Esophagus muscularis mucosa (tissue), 4 donors: Measurements from ENCODE around the gene CS. TPM values are rescaled to one million over a fixed set of nuclear protein-coding genes. Genes with fewer than 3 reads are reported as not detected.

ENCODE experiments used
- DNase-seq: peaks from one replicate; pipeline ENCODE4 v3.0.0-alpha.2; 2017; ENCODE audit errors: extremely low spot score
- H3K27ac ChIP-seq, 4 donors: fragments of 200-600 bp; sonication (generic); replicated peaks in 1 of 4; 1 replicate in 3 of 4; 2 replicates in 1 of 4; pipeline ENCODE4 v1.5.1; 2016 to 2019; ENCODE audit warnings: mild to moderate bottlenecking in 1 of 4
- H3K27me3 ChIP-seq, 4 donors: fragments of 200-600 bp; sonication (generic); one replicate each; pipeline versions ENCODE4 v1.5.1 to v1.6.0; 2016 to 2019
- H3K36me3 ChIP-seq, 4 donors: fragments of 200-600 bp; sonication (generic); one replicate each; pipeline ENCODE4 v1.5.1; 2016 to 2019
- H3K4me1 ChIP-seq, 4 donors: fragments of 200-600 bp; sonication (generic); one replicate each; pipeline ENCODE4 v1.5.1; 2016 to 2019
- H3K4me3 ChIP-seq, 4 donors: fragments of 200-600 bp; sonication (generic); 1 replicate in 2 of 4; 2 replicates in 2 of 4; pipeline ENCODE4 v1.5.1; 2016 to 2019; ENCODE audit warnings: mild to moderate bottlenecking in 4 of 4, moderate library complexity in 1 of 4
- H3K9me3 ChIP-seq, 4 donors: fragments of 200-600 bp; sonication (generic); 1 replicate in 3 of 4; 2 replicates in 1 of 4; pipeline ENCODE4 v1.5.1; 2016 to 2019
- CTCF ChIP-seq, 3 experiments: fragments of 200-600 bp in 2 of 3; fragments of 450-650 bp in 1 of 3; sonication (generic) in 2 of 3; IDR thresholded peaks; one replicate each; pipeline ENCODE4 v1.5.1; 2017 to 2019; ENCODE audit warnings: antibody characterized with exemption in 3 of 3, mild to moderate bottlenecking in 2 of 3, moderate library complexity in 1 of 3
- EP300 ChIP-seq: sonication (generic); formaldehyde crosslinking; IDR thresholded peaks from one replicate; pipeline ENCODE4 v1.6.1; 2017; ENCODE audit warnings: antibody characterized with exemption
- POLR2A ChIP-seq: fragments of 450-650 bp; IDR thresholded peaks from one replicate; pipeline ENCODE4 v1.6.1; 2017; ENCODE audit warnings: antibody characterized with exemption, moderate library complexity, mild to moderate bottlenecking, low read depth
- POLR2AphosphoS5 ChIP-seq, 2 donors: sonication (generic); formaldehyde crosslinking; IDR thresholded peaks; one replicate each; pipeline ENCODE4 v1.6.1; 2017; ENCODE audit warnings: antibody characterized with exemption in 2 of 2
- WGBS: methylation state at CpG from one replicate; pipeline ENCODE4 v1.1.5; 2018; 5-methylcytosine and 5-hydroxymethylcytosine counted together
- intact Hi-C: fragments of 100-400 bp; cut with DNase I; formaldehyde crosslinking; loops from one replicate; pipeline ENCODE4 v1.15.1; 2023
- total RNA-seq, 4 donors: library from RNA; depleted of rRNA; stranded (reverse); fragments of >200 nt; gene quantifications; one replicate each; pipeline versions ENCODE4 v1.1.0 to v1.2.1, GENCODE V29; 2016

CS gene
- total RNA-seq, 4 donors from 2014 or later = 91.8 to 155 (median 111) TPM

GRCh38 chr12:56297400-56297799 lies 2.7 kb downstream of the CS start:
- intact Hi-C loops = no loop called here
- 90% methylated on average over 8 of the region's 8 CpGs for whole genome bisulfite sequencing
- H3K27ac ChIP-seq = peak overlapping the region in 1 of 4 donors; percentile 98
- no peak for DNase-seq
- H3K9me3 ChIP-seq = no peaks in the 10 kb centered on the region
- H3K4me1 ChIP-seq = peaks cover 59 to 91% (median 75%) of the 10 kb centered on the region in 4 donors
- H3K4me3 ChIP-seq = no peak overlapping the region
- no peak for TF ChIP-seq CTCF (IDR thresholded peaks at IDR 0.05)
- TF ChIP-seq EP300 = no peak
- TF ChIP-seq POLR2A = no peak
- TF ChIP-seq POLR2AphosphoS5 (IDR thresholded peaks at IDR 0.05) = no peak
- H3K27me3 ChIP-seq = no peaks in the 10 kb centered on the region
- H3K36me3 ChIP-seq = peaks cover 0 to 13% (median 10%) of the 10 kb centered on the region in 4 donors

GRCh38 chr12:56296295-56296694 lies 3.8 kb downstream of the CS start:
- no peak for TF ChIP-seq EP300
- TF ChIP-seq POLR2A = no peak
- no peak for TF ChIP-seq CTCF (IDR thresholded peaks at IDR 0.05)
- no peak for TF ChIP-seq POLR2AphosphoS5 (IDR thresholded peaks at IDR 0.05)
- no peaks in the 10 kb centered on the region for H3K27me3 ChIP-seq
- intact Hi-C loops = no loop called here
- WGBS = 78% methylated on average over 5 of the region's 5 CpGs
- no peaks in the 10 kb centered on the region for H3K9me3 ChIP-seq
- H3K36me3 ChIP-seq = peaks cover 0 to 21% (median 17%) of the 10 kb centered on the region in 4 donors
- H3K4me1 ChIP-seq = peaks cover 58 to 91% (median 76%) of the 10 kb centered on the region in 4 donors
- no peak overlapping the region for H3K4me3 ChIP-seq
- no peak overlapping the region for H3K27ac ChIP-seq
- DNase-seq = no peak

GRCh38 chr12:56293795-56294194 lies 6.3 kb downstream of the CS start:
- peaks cover 52 to 77% (median 58%) of the 10 kb centered on the region in 4 donors for H3K4me1 ChIP-seq
- TF ChIP-seq CTCF (IDR thresholded peaks at IDR 0.05) (no peak), POLR2AphosphoS5 (IDR thresholded peaks at IDR 0.05) (no peak), POLR2A (no peak), EP300 (no peak)
- 79% methylated on average over 5 of the region's 5 CpGs for WGBS

GRCh38 chr12:56288705-56289387 lies 11.3 kb downstream of the CS start:
- H3K9me3 ChIP-seq = no peaks in the 10 kb centered on the region
- H3K27ac ChIP-seq = no peak overlapping the region
- intact Hi-C loops = no loop called here
- DNase-seq = no peak
- peaks cover 17 to 64% (median 42%) of the 10 kb centered on the region in 4 donors for H3K36me3 ChIP-seq
- H3K4me3 ChIP-seq = no peak overlapping the region
- no peak for TF ChIP-seq CTCF (IDR thresholded peaks at IDR 0.05)
- no peak for TF ChIP-seq POLR2A
- TF ChIP-seq EP300 = no peak
- no peak for TF ChIP-seq POLR2AphosphoS5 (IDR thresholded peaks at IDR 0.05)
- H3K27me3 ChIP-seq = no peaks in the 10 kb centered on the region
- 86% methylated on average over 3 of the region's 3 CpGs for WGBS
- H3K4me1 ChIP-seq = peaks cover 32 to 45% (median 41%) of the 10 kb centered on the region in 4 donors

More at GRCh38 chr12:56293795-56294194, 6.3 kb downstream of the CS start:
- no peaks in the 10 kb centered on the region for H3K9me3 ChIP-seq
- peaks cover 0 to 40% (median 27%) of the 10 kb centered on the region in 4 donors for H3K36me3 ChIP-seq
- DNase-seq = no peak
- H3K27ac ChIP-seq = no peak overlapping the region
- intact Hi-C loops = no loop called here
- no peak overlapping the region for H3K4me3 ChIP-seq
- no peaks in the 10 kb centered on the region for H3K27me3 ChIP-seq
